Common myeloid progenitor, CD34-positive (primary cell): Measurements from ENCODE around the gene KDM7A.

ENCODE experiments used
- CTCF ChIA-PET: fragments of 350-600 bp; sonication (Branson Sonifier 250); formaldehyde crosslinking; loops from one replicate; lab custom pipeline; 2021; ENCODE audit warnings: antibody characterized with exemption; lab: Charles Lee
- POLR2A ChIA-PET: fragments of 350-600 bp; sonication (Branson Sonifier 250); formaldehyde crosslinking; loops from one replicate; lab custom pipeline; 2021; ENCODE audit warnings: antibody characterized with exemption; lab: Charles Lee
- DNase-seq, 3 donors: peaks; one replicate each; pipeline versions ENCODE4 v3.0.0 to v3.0.0-alpha.2; 2013
- H3K27ac ChIP-seq, 2 experiments: 1 replicate in 1 of 2; 2 replicates in 1 of 2; pipeline ENCODE4 v1.7.0; 2013; ENCODE audit warnings: inconsistent platforms in 2 of 2, low read length in 2 of 2, mild to moderate bottlenecking in 2 of 2, low read depth in 1 of 2, moderate library complexity in 1 of 2; ENCODE audit not compliant: severe bottlenecking in 2 of 2, insufficient read depth in 1 of 2, poor library complexity in 1 of 2
- H3K27me3 ChIP-seq, 5 experiments: replicated peaks in 2 of 5; 1 replicate in 3 of 5; 2 replicates in 2 of 5; pipeline versions ENCODE4 v1.6.1 to v1.7.0; 2013; ENCODE audit warnings: low read length in 4 of 5, mild to moderate bottlenecking in 2 of 5, moderate library complexity in 2 of 5, inconsistent platforms in 1 of 5; ENCODE audit not compliant: insufficient read depth in 5 of 5, control insufficient read depth in 4 of 5
- H3K36me3 ChIP-seq, 4 experiments: 1 replicate in 2 of 4; 2 replicates in 2 of 4; pipeline versions ENCODE4 v1.6.1 to v1.7.0; 2013; ENCODE audit warnings: low read length in 3 of 4, control low read depth in 1 of 4, mild to moderate bottlenecking in 1 of 4; ENCODE audit not compliant: control insufficient read depth in 4 of 4, insufficient read depth in 4 of 4
- H3K4me1 ChIP-seq, 4 experiments: 1 replicate in 3 of 4; 2 replicates in 1 of 4; pipeline versions ENCODE4 v1.6.1 to v1.7.1; 2013; ENCODE audit warnings: low read length in 3 of 4, mild to moderate bottlenecking in 3 of 4, control low read depth in 1 of 4, inconsistent platforms in 1 of 4, moderate library complexity in 1 of 4; ENCODE audit not compliant: control insufficient read depth in 4 of 4, insufficient read depth in 4 of 4; ENCODE audit errors: control extremely low read depth in 1 of 4
- H3K4me3 ChIP-seq, 7 experiments: 1 replicate in 4 of 7; 2 replicates in 3 of 7; pipeline versions ENCODE4 v1.5.1 to v1.7.0; 2013; ENCODE audit warnings: mild to moderate bottlenecking in 7 of 7, low read length in 6 of 7, moderate library complexity in 6 of 7, inconsistent platforms in 2 of 7, low read depth in 2 of 7, control low read depth in 1 of 7; ENCODE audit not compliant: insufficient read depth in 4 of 7, control insufficient read depth in 1 of 7; ENCODE audit errors: extremely low read depth in 1 of 7
- H3K9me3 ChIP-seq, 5 experiments: 1 replicate in 4 of 5; 2 replicates in 1 of 5; pipeline versions ENCODE4 v1.6.1 to v1.7.1; 2013; ENCODE audit warnings: low read length in 4 of 5, mild to moderate bottlenecking in 2 of 5, inconsistent platforms in 1 of 5, low read depth in 1 of 5, moderate library complexity in 1 of 5; ENCODE audit not compliant: control insufficient read depth in 4 of 5, insufficient read depth in 2 of 5; ENCODE audit errors: control extremely low read depth in 1 of 5
- WGBS: methylation state at CpG from one replicate; pipeline ENCODE4 v1.1.5; 2013; ENCODE audit not compliant: insufficient coverage; 5-methylcytosine and 5-hydroxymethylcytosine counted together

KDM7A gene

DNA sequence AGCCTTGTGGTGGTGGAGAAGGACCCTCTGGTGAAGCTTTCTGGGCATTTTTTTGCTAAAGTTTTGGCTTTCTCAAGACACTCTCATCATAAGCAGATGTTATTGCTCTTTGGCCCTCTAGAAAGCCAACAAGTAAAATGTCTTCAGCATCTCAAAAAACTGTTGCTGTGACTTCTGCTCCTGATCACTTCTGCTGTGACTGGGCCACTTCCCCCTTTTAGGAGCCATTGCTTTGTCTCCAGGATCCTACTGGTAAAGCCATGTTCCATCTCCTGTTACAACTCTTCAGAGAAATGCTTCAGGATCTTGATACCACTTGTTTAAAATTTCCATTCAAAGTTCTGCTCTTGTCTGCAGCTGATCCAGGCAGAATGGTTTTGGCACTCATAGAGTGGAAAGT lies 125.0 kb downstream of the KDM7A start:
- H3K9me3 ChIP-seq = no peaks in the 10 kb centered on the region
- ChIA-PET POLR2A (no interaction called here), CTCF (interaction anchor here (1.3 kb wide), 1 partner anchor 26 kb away, joined by 4 read pairs; no protein-coding TSS in a partner anchor)
- no peak overlapping the region for H3K27ac ChIP-seq
- peaks cover 0 to 2% (median 0%) of the 10 kb centered on the region in 4 experiments for H3K4me1 ChIP-seq
- DNase-seq = no peak
- H3K27me3 ChIP-seq = no peaks in the 10 kb centered on the region
- no peak overlapping the region for H3K4me3 ChIP-seq
- H3K36me3 ChIP-seq = peaks cover 6 to 16% (median 12%) of the 10 kb centered on the region in 4 experiments

DNA sequence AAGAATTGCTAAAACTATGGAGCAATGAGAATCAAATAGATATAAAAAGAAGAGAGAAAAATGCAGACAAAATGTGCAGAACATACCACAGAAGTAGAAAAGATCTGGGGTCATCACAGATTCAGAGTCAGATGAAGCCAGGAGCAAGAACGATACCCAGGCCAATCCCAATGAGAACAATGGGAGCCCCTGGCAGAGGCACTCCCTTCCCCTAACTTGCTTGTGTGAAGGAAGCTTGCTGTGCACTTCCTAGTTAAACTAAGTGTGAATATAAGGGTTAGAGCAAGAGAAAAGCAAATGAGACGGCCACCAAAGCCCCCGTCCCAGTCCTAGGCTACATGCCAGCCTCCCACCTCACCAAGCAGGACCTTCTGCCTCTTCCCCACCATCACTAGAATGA lies 126.7 kb downstream of the KDM7A start:
- no peak for DNase-seq
- Histone ChIP-seq H3K36me3 (peaks cover 11 to 27% (median 16%) of the 10 kb centered on the region in 4 experiments), H3K27ac (no peak overlapping the region), H3K27me3 (no peaks in the 10 kb centered on the region), H3K4me3 (no peak overlapping the region), H3K9me3 (no peaks in the 10 kb centered on the region), H3K4me1 (peaks cover 0 to 2% (median 0%) of the 10 kb centered on the region in 4 experiments)
- 100% methylated on average over 1 of the region's 3 CpGs for WGBS
- POLR2A ChIA-PET = no interaction called here
- CTCF ChIA-PET = no interaction called here

DNA sequence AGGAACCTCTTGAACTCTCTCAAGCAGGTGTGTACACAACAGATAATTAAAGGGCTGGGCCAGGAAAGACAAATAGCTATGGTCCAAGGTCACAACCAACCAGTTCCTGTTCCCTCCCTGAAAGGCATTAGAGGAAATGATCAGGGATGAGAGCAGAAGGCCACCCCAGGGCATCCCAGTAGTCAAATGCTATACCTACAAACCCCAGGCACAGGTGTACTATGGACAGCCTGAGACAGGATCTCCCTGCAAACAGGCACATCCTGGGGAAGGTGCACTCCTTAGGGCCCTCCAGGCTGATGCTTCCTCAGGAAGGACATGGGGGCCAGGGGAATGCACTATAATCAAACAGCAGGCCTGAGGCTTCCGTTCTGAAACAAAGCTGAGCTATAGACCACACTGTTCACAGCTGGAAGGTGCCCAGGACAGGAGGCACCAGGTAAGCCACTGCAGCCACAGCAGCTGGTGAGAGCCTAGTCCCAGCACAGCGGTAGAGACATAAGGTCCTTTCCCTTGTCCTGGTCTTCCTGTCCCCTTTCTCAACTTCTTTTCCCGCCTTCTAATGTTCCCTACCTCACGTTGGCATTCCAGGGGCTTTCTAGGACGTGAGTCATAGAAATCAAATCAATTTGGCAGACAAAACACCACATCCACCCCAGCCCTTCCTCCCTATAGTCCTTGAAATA lies 127.3 kb downstream of the KDM7A start:
- POLR2A ChIA-PET = no interaction called here
- WGBS = 97% methylated on average over 5 of the region's 5 CpGs
- H3K27me3 ChIP-seq = no peaks in the 10 kb centered on the region
- H3K36me3 ChIP-seq = peaks cover 11 to 25% (median 14%) of the 10 kb centered on the region in 4 experiments
- DNase-seq = no peak
- no peaks in the 10 kb centered on the region for H3K9me3 ChIP-seq
- H3K27ac ChIP-seq = no peak overlapping the region
- no peak overlapping the region for H3K4me3 ChIP-seq
- H3K4me1 ChIP-seq = peaks cover 0 to 2% (median 0%) of the 10 kb centered on the region in 4 experiments
- CTCF ChIA-PET = no interaction called here

DNA sequence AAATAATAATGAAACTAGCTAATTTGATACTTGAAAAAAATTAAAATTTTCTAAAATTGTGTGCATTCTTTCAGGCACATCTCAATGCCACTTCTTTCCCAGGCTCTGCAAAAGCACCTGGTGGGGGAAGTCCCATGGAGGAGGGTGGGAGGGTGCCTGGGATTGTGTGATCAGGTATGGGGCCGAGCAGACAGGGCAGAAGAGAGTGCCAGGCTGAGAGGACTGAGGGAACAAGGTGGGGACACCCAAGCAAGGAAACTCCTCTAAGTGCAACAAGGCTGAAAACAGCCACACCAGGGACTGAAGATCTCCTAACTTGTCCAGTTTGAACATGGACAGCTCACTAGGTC lies 127.8 kb downstream of the KDM7A start:
- CTCF ChIA-PET = no interaction called here
- no peak overlapping the region for H3K27ac ChIP-seq
- peaks cover 10 to 26% (median 11%) of the 10 kb centered on the region in 4 experiments for H3K36me3 ChIP-seq
- H3K27me3 ChIP-seq = no peaks in the 10 kb centered on the region
- no peak for DNase-seq
- no peak overlapping the region for H3K4me3 ChIP-seq
- H3K9me3 ChIP-seq = no peaks in the 10 kb centered on the region
- 100% methylated on average over 1 of the region's 1 CpG for WGBS
- H3K4me1 ChIP-seq = no peaks in the 10 kb centered on the region
- POLR2A ChIA-PET = no interaction called here

DNA sequence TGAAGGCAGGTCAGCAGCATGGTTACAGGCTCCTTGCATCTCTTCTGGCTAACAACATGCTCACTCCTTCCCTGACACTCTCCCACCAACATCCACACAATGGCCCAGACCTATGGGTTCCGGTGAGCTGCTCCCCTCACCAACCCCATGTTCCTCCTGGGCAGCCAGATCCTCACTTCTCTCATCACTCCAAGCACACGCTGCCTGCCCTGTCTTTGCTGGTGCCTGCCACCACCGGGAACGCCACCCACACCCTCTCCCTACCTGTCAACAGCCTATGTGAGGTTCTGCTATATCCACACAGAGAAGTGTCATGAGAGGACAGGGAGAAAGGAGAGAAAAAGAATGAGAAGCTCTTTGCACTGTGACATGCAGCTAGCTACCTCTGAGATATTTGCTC lies 128.6 kb downstream of the KDM7A start:
- Histone ChIP-seq H3K36me3 (peaks cover 9 to 26% (median 12%) of the 10 kb centered on the region in 4 experiments), H3K9me3 (no peaks in the 10 kb centered on the region), H3K4me1 (no peaks in the 10 kb centered on the region), H3K4me3 (no peak overlapping the region), H3K27me3 (no peaks in the 10 kb centered on the region), H3K27ac (no peak overlapping the region)
- POLR2A ChIA-PET = no interaction called here
- CTCF ChIA-PET = no interaction called here
- 90% methylated on average over 2 of the region's 4 CpGs for WGBS
- no peak for DNase-seq

DNA sequence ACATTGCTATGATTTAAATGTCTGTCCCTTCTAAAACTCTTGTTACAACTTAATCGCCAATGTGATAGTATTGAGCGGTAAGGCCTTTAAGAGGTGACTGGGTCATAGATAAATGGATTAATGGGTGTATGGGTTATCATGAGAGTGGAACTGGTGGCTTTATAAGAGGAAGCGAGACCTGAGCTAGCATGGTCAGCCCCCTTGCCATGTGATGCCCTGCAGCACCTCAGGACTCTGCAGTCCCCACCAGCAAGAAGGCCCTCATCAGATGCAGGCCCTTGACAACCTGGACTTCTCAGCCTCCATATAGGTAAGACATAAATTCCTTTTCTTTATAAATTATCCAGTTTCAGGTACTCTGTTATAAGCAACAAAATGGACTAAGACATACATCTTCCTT lies 129.6 kb downstream of the KDM7A start:
- POLR2A ChIA-PET = no interaction called here
- Histone ChIP-seq H3K9me3 (no peaks in the 10 kb centered on the region), H3K27ac (no peak overlapping the region), H3K36me3 (peaks cover 9 to 26% (median 12%) of the 10 kb centered on the region in 4 experiments), H3K27me3 (no peaks in the 10 kb centered on the region), H3K4me3 (no peak overlapping the region), H3K4me1 (peaks cover 0 to 4% (median 0%) of the 10 kb centered on the region in 4 experiments)
- 100% methylated on average over 3 of the region's 3 CpGs for WGBS
- CTCF ChIA-PET = no interaction called here
- DNase-seq = no peak

DNA sequence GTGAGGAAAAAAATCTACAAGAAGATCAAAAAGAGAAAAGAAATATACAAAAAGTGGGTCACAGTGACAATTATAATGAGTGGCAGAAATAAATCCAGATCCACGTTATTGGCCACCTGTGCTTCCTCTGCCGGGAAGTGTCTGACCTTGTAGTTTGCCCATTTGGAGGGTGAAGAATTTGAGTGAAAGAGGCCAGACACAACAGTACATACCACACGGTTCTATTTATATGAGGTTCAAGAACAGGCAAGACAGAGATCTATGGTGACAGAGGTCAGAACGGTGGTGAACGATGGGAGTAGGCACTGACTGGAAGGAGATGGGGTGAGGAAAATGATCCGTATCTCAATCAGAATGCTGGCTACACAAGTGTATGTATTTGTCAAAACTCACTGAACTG lies 131.1 kb downstream of the KDM7A start:
- DNase-seq = no peak
- 97% methylated on average over 4 of the region's 6 CpGs for WGBS
- H3K4me3 ChIP-seq = no peak overlapping the region
- H3K4me1 ChIP-seq = peaks cover 0 to 8% (median 0%) of the 10 kb centered on the region in 4 experiments
- peaks cover 12 to 26% (median 18%) of the 10 kb centered on the region in 4 experiments for H3K36me3 ChIP-seq
- H3K27me3 ChIP-seq = no peaks in the 10 kb centered on the region
- ChIA-PET POLR2A (no interaction called here), CTCF (interaction anchor here (0.7 to 1.4 kb wide), 3 partner anchors 9 to 30 kb away, joined by 3 to 4 read pairs (median 3); no protein-coding TSS in a partner anchor)
- H3K9me3 ChIP-seq = no peaks in the 10 kb centered on the region
- no peak overlapping the region for H3K27ac ChIP-seq
